Inflammatory macrophage (primary cell): Measurements from ENCODE around the gene NOX5.
"Not testable (repeated sequence)": the region's sequence is repeated elsewhere in the genome, so short reads cannot be mapped to it uniquely, and the experiment has no call there.

Source experiments
- DNase-seq, 2 donors: peaks; one replicate each; pipeline ENCODE4 v3.0.0-alpha.2; 2020 to 2022

Gene NOX5

DNA sequence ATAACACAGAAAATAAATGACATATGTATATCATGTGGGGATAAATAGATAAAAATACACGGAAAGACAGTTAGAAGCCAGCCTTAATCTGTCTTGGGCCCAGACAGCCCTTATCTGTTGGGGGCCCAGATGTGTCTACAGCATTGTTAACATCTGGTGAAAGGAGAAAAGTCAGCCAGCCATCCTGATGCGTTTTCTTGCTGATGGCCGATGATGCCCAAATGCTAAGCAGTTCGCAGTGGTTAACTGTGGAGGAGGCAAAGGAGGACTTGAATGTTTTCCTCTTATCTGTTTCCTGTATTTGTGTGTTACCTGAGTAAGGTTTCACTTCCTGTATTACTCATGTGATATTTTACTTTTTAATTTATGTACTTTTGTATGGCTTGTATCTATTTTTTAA lies 46.2 kb downstream of the NOX5 start:
- no peak for DNase-seq

DNA sequence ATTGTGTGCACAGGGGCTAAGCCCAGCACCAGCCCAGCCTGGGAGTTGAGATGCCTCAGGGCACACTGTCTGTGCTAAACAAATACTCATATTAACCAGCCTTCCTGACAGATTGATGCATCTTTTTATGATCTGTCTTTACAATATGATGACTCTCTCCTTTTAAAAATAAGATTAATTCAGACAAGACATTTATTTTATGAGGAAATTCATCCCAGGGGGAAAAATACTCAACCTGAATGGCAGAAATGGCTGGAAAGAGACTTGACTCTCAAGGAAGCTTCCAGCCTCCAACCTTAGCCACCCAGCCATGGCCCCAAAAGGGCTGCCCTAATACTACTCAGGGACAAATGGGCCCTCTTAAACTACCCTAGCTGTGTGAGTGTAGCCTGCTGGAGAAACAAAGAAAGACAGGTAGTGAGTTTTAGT lies 46.9 kb downstream of the NOX5 start:
- no peak for DNase-seq

DNA sequence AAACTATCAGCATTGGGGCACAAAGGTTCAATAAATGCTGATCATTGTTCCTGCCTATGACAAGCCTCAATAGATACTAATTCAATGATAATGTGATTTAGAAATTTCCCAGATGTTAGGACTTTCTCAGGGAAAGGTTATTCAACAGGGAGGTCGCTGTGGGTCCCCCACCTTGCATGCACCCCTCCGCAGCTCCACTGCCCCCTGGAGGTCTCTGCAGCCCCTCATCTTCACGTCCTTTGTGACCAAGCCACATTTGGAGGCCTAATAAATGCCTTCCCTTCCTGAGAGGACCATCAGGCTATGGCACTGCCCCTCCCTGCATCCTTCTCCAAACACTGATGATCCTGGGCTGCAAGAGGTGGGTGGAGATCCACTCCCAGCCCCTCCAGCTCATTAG lies 50.2 kb downstream of the NOX5 start:
- DNase-seq, result no peak

DNA sequence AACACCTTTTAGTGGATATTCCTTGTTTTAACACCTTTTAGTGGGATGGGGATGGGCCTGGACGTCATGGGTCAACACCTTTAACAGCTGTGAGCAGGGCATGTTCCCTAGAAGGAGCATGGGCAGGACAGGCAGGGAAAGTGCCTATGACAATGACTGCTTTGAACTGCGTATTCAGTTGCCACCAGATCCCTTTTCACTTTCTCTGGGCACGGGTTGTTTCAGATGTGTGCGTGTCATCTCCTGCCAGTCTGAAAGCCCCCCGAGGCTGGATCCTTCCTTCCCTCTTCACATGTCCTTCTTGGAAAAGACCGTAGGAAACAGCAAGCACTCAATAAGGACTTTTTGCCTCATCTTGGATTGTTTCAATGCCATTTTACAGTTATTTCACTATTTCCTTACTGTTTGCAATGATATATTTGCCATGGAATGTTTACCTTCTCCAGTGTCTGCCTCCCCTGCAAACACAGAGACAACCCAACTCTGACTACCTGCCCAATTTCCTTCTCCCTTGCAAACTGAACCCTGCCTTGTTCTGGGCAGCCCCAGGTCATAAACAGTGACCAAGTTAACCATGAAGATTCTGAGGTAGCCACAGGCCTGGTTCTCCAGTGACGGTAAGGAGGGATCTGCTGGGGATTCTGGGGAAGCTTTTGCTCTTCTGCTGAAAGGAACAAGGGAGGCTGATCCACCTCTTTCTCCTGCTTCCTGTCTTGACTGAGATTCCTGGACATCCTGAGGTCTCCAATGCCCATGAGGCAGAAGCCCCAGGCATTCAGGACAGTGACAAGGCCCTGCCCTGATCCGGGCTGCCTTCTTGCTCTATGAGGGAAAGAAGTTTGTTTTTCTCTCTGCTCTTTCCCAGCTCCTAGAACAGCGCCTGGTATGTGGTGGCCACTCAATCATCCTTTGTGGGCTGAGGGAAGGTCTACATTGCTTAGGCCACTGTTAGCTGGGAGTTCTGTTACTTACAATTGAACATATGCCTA lies 51.8 kb downstream of the NOX5 start:
- no peak for DNase-seq

DNA sequence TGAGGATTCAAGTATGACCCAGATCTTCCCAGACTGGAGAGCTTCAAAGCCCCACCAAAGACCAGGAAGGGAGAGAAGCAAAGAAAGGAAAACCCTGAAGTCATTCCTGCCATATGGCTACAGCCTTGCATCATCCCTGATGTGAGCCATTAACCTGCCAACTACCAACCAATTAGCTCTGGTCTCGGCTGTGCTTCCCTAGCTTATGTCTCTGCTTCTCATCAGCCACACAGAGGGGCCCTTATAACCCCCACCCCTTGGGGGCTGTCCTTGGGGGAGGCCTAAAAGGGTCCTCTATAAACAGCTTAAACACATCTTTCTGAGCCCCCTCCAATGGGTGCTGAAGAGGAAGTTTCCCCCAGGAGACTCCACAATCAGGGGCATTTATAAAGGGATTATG lies 52.8 kb downstream of the NOX5 start:
- DNase-seq, result no peak

DNA sequence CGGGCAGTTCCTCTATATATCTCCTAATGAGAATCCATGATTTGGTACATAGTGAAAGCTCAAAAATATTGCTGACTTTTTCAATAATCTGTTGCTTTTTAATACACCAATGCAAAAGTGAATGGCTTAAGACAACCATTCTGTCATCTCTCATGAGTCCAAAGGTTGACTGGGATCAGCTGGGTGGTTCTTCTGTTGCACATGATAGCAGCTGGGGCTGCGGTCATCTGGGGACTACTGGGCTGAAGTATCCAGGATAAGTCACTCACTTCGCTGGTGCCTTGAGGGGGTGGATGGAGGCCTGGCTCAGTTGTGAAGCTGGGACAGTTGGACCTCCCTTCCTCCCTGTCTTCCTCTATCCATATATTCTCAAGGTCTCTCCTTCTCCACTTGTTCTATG lies 53.7 kb downstream of the NOX5 start:
- DNase-seq, result no peak

DNA sequence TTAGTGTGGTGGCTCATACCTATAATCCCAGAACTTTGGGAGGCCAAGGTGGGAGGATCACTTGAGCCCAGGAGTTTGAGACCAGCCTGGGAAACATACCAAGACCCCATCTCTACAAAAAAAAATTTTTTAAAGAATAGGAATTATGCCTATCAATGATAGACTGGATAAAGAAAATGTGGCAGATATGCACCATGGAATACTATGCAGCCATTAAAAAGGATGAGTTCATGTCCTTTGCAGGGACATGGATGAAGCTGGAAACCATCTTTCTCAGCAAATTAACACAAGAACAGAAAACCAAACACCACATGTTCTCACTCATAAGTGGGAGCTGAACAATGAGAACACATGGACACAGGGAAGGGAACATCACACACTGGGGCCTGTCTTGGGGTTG lies 54.8 kb downstream of the NOX5 start:
- DNase-seq, result not testable (repeated sequence)

DNA sequence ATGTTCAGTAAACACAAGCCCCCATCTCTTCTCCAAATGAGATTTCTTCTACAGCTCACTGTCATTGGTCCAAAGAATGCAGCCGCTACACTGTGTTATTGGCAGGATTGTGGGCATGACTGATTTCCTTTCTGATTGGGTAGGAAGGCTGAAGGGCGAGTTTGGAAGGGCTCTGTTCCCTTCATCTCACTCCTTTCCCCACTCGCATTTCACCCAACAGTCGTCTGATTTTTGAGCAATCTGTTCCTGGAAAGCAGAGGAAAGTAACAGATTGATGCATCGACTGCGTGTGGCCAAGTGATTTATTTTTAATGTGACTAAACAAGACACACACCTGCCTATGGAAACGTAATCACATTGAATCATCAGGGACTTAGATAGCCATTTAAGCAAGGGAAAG lies 55.5 kb downstream of the NOX5 start:
- DNase-seq, result no peak

DNA sequence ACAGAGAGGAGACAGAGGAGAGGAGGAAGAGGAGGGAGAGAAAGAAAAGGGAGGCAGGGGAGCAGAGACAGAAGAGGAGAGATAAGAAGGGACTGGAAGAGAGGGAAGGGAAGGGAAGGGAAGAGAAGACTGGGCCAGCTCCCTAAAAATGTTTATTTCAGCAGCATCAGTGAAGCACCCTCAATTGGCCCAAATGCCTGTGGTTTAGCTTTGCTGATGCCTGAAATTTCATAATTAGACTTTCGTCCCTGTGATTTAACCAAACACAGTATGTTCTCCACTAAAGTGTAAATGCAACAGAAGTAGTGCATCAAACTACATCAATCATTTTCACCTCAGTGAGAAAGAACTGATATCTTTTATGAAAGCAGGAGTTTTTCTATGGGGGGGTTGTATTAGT lies 55.9 kb downstream of the NOX5 start:
- no peak for DNase-seq

DNA sequence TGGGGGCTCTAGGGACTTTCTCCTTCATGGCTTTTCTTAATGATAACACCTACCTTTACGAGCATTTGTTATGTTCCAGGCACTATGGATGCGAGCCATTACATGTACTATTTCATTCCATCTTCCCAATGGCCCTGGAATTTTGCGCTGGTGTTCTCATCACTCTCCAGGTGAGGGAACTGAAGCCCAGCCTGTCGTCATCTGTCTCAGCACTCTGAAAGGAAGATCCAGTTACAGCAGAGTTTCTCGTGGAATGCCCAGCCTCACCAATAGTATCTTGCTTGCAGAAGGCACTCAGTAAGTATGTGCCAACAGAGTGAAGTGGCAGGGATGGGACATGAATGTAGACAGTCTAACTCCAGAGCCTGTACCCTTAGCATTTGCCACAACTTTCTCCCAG lies 56.8 kb downstream of the NOX5 start:
- DNase-seq, result no peak

DNA sequence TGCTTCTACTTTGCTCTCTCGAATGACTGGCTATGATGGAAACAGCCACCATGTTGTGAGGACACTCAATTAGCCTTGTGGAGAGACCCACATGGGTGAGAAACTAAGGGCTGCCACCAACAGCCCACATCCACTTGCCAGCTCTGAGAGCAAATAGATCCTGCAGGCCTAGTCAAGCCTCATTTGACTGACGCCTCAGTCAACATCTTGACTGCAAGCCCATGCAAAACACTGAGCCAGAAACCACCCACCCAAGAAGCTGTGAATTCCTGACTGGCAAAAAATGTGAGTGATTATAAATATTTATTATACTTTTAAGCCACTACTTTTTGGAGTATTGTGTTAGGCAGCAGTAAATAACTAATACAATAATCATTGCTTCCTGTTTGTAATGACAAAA lies 58.4 kb downstream of the NOX5 start:
- no peak for DNase-seq

DNA sequence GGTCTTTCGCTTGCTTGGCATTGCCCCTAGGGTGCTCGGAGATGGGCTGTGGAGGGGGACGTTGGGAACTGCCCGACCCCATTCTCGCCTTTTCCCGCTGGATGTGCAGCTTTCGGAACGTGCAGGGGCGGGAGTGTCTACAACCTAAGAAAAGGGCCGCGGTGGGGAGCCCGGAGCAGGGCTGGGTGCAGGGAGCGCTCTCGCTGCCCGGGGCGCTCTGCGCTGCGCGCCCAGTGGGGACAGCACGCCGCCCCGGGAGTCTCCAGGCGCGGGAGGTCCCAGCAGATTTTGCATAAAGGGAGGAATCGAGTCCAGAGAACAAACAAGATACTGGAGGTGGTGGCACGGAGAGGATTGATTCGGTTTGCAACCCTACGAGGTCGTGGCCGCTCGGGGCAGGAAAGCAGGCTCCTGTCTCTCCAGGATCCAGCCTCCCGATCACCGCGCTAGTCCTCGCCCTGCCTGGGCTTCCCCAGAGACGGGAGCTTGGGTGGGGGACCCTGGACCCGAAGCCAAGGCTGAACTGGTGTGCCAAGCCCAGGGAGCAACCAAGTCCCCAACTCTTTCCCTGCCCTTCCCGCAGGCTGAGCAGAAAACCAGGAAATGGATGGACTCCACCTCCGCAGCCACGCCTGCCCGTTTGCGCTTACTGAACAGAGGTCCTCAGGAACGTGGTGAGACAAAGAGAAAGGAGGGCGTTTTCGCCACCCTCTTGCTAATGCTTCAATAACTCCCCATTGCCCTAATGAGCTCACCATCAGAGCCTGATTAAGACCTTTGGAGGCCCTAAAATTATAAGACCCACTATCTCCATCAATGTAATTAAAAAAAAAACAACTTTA lies 59.7 kb downstream of the NOX5 start:
- peak; percentile 26 to 40 for DNase-seq

DNA sequence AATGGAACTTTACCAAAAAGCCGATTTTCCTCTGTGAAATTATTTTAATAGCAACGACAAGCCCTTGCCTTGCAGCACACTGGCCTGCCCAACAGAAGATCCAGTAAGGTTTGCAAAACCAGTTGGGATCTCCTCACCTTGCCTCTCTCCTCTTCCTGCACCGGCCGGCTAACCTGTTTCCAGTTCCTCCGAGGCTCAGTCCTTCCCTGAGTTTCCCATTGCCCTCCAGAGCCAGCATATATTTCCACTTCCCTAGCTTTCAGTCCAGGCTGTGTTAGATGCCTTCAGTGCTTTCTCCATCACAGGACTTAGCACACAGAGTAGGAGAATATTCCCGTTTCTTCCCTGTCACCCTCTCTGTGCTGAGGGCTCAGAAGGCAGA lies 60.3 kb downstream of the NOX5 start:
- no peak for DNase-seq

DNA sequence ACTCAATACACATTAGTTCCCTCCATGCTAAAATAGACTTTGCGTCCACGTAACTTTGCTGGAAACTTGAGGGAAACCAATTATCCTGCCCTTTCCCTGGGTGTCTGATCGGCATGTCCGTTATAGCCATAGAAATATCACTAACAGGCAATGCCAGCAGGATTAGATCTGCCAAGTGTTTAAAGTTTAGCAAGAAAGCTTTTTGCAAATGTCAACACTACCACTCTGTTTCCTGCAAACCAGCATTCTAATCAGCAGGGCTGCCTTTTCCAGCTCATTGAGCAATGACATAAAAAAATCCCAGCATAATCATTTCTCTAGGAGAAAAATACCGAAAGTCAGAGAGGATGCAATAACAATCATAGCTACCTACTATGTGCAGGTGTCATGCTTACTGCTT lies 60.9 kb downstream of the NOX5 start:
- DNase-seq, result no peak

DNA sequence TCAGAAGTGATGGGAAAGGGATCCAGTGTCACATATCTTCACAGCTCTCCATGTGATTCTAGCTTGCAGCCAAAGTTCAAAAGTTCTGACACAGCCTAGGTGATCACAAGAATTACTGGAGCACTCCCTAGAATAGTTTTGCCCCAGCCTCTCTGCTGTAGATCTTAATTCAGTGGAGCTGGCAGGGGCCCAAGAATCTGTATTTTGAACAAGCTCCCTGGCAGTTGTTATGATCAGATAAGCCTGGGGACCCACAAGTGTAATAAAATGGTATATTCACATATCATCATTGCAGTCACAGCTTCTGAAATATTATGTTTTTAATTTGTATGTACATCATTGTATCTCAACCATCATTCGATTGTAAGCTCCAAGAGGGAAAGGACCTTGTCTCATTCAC lies 62.3 kb downstream of the NOX5 start:
- DNase-seq, result no peak

DNA sequence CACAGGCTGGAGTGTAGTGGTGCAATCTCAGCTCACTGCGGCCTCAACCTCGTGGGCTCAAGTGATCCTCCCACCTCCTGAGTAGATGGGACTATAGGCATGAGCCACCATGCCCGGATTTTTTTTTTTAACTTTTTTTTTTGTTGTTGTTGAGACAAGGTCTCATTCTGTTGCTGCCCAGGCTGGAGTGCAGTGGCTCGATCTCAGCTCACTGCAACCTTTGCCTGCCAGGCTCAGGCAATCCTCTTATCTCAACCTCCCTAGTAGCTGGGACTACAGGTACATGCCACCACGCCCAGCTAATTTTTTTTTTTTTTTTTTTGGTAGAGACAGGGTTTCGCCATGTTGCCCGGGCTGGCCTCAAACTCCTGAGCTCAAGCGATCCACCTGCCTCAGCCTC lies 64.1 kb downstream of the NOX5 start:
- no peak for DNase-seq

DNA sequence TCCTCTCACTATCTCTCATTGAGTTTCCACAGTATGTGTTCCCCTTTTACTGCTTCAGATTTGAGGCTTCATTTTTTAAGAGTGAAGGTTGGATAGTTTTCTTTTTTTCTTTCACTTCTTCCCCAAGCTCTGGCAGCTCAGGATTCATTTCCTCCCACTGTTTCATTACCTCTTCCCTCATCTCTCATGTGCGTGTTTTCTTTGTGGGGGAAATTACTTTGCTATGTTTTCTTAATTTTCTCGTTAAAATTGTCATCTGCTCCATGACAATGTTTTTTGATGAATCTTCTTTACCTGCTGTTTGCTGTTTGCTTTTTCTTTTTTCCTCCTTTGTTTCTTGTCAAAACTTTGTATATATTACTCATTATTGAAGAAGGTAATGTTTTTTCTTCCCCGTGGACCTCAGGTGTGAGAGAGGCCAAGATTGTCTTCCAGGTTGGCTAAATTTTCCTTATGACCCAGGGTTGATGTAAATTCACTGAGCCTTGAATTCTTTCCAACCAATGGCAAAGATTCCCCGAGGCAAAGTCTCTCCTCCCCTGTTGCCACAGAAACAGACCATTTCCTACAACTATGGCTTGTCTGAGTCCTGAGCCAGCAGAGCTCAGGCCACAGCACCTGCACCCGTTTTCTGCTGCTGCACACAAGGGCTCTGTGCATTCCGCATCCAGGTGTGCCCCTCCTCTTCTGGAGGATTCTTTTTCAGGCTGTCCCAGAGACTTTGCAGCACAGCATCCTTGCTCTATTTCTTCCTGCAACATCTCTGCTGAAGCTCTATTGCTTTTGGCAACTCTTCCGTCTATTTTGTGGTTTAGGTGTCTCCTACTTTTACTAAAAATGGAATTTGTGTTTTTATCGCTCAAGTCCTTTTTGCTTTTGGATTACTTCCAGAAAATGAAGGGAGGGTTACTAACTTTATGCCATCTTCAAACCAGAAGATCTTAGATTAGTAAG lies 66.1 kb downstream of the NOX5 start:
- no peak for DNase-seq

DNA sequence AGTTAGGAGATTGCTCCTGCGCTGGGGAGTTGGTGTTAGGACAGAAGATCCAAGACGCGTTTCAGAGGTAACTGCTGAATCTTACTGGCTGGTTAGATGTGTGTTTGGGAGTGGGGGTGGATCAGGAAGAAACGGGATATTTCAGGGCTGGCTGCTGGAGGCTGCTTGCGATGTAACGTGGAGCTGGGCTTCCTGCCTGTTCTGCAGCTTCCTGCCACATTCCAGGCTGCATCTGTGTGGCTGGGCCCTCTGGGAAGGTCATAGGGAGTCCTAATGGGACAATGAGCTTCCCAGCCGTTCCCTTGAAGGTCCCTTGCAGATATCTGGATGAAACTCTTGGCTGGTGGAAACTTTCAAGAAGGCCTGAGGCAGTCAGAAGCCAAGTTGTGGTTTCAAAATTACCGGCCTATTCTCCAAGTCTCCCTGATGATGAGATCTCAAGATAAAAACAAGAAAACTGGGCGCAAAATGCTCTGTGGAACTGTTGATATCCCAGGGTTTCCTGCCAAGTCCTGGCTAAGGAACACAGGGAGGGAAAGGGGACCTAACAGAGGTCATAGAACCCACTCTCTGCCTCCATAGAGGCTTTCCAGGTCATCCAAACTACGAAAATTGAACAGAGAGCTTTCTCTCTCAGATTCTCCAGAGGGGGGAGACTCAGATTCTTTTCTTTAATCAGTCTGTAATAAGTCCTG lies 67.0 kb downstream of the NOX5 start:
- no peak for DNase-seq

DNA sequence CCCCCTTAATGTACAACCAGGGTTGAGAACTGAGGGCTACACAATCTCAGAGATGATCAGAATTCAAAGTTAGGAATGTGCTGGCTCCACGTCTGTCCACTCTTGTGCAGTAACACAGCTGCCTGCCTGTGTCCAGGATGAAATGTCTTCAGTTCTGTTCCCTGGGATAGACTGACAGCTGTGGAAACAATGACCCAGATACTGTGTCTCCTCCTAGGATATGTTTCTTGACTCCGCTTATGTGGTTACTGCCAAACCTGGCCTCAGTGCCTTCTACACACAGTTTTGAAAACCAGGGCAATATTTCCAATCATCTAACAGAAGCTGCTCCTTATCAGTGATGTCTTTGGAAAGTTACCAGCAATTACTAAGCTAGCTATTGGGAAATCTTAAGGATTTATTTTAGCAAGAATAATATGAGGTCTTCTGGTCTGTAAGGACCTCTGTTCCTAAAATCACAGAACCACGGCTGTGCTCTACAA lies 67.6 kb downstream of the NOX5 start:
- DNase-seq, result no peak

DNA sequence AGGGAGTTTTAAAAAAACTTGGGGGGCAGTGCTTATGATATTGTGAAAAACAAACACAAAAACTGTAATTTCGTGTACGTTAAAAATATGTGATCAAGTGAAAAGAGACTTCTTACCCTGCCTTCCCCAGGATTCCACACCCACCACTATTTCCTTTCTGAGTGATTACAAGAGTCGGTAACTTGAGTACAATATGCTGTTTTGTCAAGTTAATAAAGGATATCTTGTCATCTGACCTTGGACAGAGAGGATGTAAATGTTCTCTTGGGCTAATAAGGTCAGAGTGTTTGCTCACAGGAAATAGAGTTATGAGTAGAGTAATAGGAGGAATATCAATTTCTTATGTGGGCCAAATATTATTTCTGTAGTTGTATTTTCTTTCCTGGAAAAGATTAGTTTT lies 68.1 kb downstream of the NOX5 start:
- DNase-seq, result no peak

DNA sequence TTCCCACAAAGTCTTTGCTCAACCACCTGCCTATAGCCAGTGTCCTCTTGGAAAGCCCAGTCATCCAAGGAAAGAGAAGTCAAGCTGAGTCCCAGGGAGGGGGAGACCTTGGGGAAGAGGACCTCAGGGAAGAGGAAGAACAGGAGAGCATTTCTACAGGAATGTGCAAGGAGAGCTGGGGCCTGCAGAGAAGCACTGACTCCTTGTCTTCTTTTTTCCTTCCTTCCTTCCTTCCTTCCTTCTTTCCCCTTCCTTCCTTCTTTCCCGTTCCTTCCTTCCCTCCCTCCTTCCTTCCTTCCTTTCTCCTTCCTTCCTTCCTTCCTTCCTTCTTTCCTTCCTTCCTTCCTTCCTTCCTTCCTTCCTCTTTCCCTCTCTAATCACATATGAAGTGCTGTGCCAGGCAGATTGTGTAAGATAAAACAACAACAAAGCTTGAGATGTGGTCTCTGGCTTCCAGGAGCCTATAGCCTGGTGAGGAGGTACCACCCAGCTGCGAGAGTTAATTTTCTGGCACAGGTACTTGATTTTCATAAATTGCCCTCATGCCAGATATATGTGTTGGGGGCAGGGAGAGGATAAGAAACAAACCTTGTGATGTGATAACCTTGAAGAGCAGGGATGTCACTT lies 70.0 kb downstream of the NOX5 start:
- no peak for DNase-seq
